Thyroid gland (tissue), 4 donors: ENCODE results near the gene CLMN. TPM values are rescaled to one million over a fixed set of nuclear protein-coding genes. Genes with fewer than 3 reads are reported as not detected.

Experiments used
- DNase-seq, 2 donors: peaks; one replicate each; pipeline ENCODE4 v3.0.0-alpha.2; 2019
- H3K27ac ChIP-seq, 3 donors: fragments of 200-600 bp; sonication (generic); 1 replicate in 2 of 3; 2 replicates in 1 of 3; pipeline ENCODE4 v1.5.1; 2016 to 2019; ENCODE audit warnings: mild to moderate bottlenecking in 1 of 3, moderate library complexity in 1 of 3
- H3K27me3 ChIP-seq: fragments of 200-600 bp; sonication (generic); one replicate; pipeline ENCODE4 v1.5.1; 2019
- H3K36me3 ChIP-seq, 2 donors: fragments of 200-600 bp; sonication (generic); one replicate each; pipeline ENCODE4 v1.5.1; 2016 to 2019
- H3K4me1 ChIP-seq, 2 donors: fragments of 200-600 bp; sonication (generic); one replicate each; pipeline ENCODE4 v1.5.1; 2017 to 2019
- H3K4me3 ChIP-seq, 3 donors: fragments of 200-600 bp; sonication (generic); replicated peaks in 1 of 3; 1 replicate in 2 of 3; 2 replicates in 1 of 3; pipeline ENCODE4 v1.5.1; 2016; ENCODE audit warnings: mild to moderate bottlenecking in 1 of 3
- H3K9me3 ChIP-seq: fragments of 200-600 bp; sonication (generic); one replicate; pipeline ENCODE4 v1.5.1; 2017
- POLR2A ChIP-seq, 2 donors: fragments of 450-650 bp; IDR thresholded peaks; one replicate each; pipeline ENCODE4 v1.6.1; 2017; ENCODE audit warnings: antibody characterized with exemption in 2 of 2, mild to moderate bottlenecking in 2 of 2, moderate library complexity in 1 of 2
- WGBS, 2 donors: methylation state at CpG; one replicate each; pipeline ENCODE4 v1.1.5; 2017; 5-methylcytosine and 5-hydroxymethylcytosine counted together
- intact Hi-C: fragments of 100-400 bp; cut with DNase I; formaldehyde crosslinking; loops from one replicate; pipeline ENCODE4 v1.15.1; 2023
- total RNA-seq, 4 donors: library from RNA; depleted of rRNA; stranded (reverse); fragments of >200 nt; gene quantifications; one replicate each; pipeline ENCODE4 v1.2.3, GENCODE V29; 2016
- TF ChIP-seq, protein P1 (sequence below), 6 experiments: fragments of 200-600 bp in 3 of 6; fragments of 450-650 bp in 3 of 6; sonication (generic) in 3 of 6; IDR thresholded peaks; one replicate each; pipeline ENCODE4 v1.5.1; 2016 to 2019; ENCODE audit warnings: antibody characterized with exemption in 6 of 6, mild to moderate bottlenecking in 2 of 6, inconsistent platforms in 1 of 6, moderate library complexity in 1 of 6

The CLMN gene
- total RNA-seq, 4 donors from 2014 or later = 15.3 to 29.9 (median 17.8) TPM

DNA sequence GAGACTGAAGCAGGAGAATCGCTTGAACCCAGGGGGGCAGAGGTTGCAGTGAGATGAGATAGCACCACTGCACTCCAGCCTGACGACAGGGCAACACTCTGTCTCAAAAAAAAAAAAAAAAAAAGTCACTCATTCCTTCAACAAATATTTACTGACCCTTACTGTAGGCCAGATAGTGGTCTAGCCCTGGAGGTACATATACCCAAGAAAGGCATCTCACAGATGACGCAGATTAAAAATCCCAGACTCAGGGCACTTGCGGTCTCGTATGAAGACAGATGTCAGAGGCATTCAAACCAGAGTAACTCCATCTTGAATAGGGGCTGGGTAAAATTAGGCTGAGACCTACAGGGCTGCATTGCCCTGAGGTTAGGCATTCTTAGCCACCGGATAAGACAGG is 44.8 kb downstream of the CLMN start:
- Histone ChIP-seq H3K27ac (no peak overlapping the region), H3K9me3 (no peaks in the 10 kb centered on the region), H3K4me3 (no peak overlapping the region), H3K27me3 (no peaks in the 10 kb centered on the region), H3K36me3 (no peaks in the 10 kb centered on the region), H3K4me1 (no peaks in the 10 kb centered on the region)
- intact Hi-C loops = no loop called here
- 93 to 95% methylated on average over 6 of the region's 6 CpGs for WGBS, 2 donors
- TF ChIP-seq, protein P1, sequence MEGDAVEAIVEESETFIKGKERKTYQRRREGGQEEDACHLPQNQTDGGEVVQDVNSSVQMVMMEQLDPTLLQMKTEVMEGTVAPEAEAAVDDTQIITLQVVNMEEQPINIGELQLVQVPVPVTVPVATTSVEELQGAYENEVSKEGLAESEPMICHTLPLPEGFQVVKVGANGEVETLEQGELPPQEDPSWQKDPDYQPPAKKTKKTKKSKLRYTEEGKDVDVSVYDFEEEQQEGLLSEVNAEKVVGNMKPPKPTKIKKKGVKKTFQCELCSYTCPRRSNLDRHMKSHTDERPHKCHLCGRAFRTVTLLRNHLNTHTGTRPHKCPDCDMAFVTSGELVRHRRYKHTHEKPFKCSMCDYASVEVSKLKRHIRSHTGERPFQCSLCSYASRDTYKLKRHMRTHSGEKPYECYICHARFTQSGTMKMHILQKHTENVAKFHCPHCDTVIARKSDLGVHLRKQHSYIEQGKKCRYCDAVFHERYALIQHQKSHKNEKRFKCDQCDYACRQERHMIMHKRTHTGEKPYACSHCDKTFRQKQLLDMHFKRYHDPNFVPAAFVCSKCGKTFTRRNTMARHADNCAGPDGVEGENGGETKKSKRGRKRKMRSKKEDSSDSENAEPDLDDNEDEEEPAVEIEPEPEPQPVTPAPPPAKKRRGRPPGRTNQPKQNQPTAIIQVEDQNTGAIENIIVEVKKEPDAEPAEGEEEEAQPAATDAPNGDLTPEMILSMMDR (IDR thresholded peaks at IDR 0.05) = no peak
- no peak for TF ChIP-seq POLR2A (IDR thresholded peaks at IDR 0.05)
- no peak for DNase-seq

DNA sequence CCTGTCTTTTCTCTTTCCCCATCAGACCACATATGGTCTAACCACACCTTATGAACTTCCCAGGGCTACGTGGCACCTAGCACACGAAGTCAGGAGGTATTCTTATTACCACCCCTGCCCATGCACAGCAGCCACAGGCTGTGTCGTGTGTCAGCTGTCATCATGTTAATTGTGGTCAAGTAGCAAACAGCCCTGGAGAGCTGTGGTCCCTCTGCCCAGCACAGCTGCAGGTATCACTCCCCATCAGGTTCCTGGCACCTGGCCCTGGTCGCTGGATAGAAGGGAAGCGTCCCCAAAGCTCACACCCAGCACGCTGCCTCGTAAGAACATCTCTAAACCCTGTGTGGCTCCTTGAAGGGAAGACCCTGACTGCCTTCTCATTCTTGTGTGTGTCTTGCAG is 45.4 kb downstream of the CLMN start:
- Histone ChIP-seq H3K9me3 (no peaks in the 10 kb centered on the region), H3K4me3 (no peak overlapping the region), H3K4me1 (no peaks in the 10 kb centered on the region), H3K27me3 (no peaks in the 10 kb centered on the region), H3K27ac (no peak overlapping the region), H3K36me3 (no peaks in the 10 kb centered on the region)
- 93 to 98% methylated on average over 5 to 7 of the region's 7 CpGs for WGBS, 2 donors
- intact Hi-C loops = no loop called here
- no peak for DNase-seq
- TF ChIP-seq, protein P1 (IDR thresholded peaks at IDR 0.05) = no peak
- no peak for TF ChIP-seq POLR2A (IDR thresholded peaks at IDR 0.05)

DNA sequence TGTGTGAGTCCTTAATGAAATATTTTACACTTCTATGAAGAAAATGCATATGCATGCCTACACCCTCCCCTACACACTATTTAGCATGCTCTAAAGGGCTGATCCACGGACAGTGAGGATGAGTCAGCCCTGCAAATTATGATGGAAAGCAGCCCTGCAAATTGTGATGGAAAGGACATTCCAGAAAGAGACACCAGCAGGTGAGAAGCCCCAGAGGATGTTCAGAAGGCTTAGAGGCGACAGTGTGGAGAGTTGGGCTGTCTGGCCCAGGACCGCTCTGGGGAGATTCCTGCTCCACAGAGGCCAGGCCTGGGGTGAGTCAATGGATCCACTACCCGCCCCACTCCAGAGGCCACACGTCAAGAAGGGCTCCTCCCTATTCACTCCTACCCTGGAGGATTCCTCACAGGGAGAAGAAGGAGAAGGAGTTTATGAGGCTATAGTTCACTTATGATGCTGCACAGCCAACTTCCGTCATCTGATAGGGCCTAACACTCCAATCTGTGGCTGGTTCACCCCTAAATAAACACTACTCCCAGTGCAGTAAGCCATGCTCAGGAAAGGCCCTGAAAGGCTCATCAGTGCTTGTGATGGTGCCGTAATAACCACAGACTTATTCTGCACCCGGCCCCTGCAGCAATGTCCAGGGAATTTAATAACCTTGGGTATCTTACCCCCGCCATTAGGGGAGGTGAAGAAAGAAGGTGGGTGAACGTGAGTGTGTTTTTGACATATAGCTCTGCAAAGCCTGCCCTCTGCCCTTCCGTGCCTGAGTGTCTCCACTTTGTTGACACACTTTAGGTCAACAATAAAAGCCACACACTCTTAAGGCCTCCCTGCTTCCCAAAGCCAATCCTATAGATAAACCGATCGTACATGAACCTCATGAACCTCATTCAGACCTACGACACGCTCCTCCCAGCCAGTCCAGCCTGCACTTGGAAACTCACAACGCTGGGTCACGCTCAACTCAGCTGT is 46.4 kb downstream of the CLMN start:
- no peak for DNase-seq
- no peaks in the 10 kb centered on the region for H3K4me1 ChIP-seq
- intact Hi-C loops = no loop called here

DNA sequence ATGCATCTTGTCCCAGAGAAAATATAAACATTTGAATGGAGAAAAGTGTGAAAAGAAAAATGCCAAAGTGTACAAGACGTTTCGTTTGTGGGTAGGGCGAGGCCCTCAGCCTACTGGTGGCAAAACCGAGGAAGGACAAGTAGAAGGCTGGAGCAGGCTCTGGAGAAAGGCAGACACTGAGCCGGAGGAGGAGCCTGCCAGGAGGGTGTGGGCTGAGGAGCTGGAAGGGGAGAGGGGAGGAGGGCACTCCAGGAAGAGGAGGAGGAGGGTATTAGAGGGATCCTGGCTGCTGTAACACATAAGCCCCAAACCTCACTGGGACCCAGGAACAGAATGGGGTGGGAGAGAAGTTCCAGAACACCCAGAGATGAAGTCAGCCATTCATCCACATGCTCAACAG is 47.7 kb downstream of the CLMN start:
- Histone ChIP-seq H3K27me3 (no peaks in the 10 kb centered on the region), H3K27ac (no peak overlapping the region), H3K9me3 (no peaks in the 10 kb centered on the region), H3K4me1 (no peaks in the 10 kb centered on the region), H3K36me3 (no peaks in the 10 kb centered on the region), H3K4me3 (no peak overlapping the region)
- TF ChIP-seq, protein P1 (IDR thresholded peaks at IDR 0.05) = no peak
- TF ChIP-seq POLR2A (IDR thresholded peaks at IDR 0.05) = no peak
- WGBS, 2 donors = 85 to 89% methylated on average over 5 of the region's 5 CpGs
- intact Hi-C loops = no loop called here
- no peak for DNase-seq

More for the DNA sequence above, 46.4 kb downstream of the CLMN start:
- no peaks in the 10 kb centered on the region for H3K9me3 ChIP-seq
- no peaks in the 10 kb centered on the region for H3K27me3 ChIP-seq
- H3K36me3 ChIP-seq = no peaks in the 10 kb centered on the region
- TF ChIP-seq POLR2A (IDR thresholded peaks at IDR 0.05) = no peak
- TF ChIP-seq, protein P1 (IDR thresholded peaks at IDR 0.05) = no peak
- WGBS, 2 donors = 90 to 91% methylated on average over 16 to 17 of the region's 17 CpGs
- H3K27ac ChIP-seq = no peak overlapping the region
- no peak overlapping the region for H3K4me3 ChIP-seq

DNA sequence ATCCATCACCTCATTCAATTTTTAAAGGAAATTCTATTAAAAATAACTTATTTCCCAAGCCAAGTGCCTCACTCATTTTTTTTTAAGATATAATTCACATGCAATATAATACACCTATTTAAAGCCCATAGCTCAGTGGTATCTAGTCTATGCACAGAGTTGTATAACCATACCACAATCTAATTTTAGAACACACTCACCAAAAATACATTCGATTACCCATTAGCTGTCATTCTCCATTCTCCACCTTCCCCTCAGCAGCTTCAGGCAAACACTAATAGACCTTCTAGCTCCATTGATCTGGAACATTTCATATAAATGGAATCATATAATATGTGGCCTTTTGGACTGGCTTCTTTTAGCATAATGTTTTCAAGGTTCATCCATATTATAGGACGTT is 49.5 kb downstream of the CLMN start:
- intact Hi-C loops = no loop called here
- Histone ChIP-seq H3K27ac (no peak overlapping the region), H3K4me1 (peaks cover 10% of the 10 kb centered on the region in 2 donors), H3K9me3 (no peaks in the 10 kb centered on the region), H3K4me3 (no peak overlapping the region), H3K27me3 (no peaks in the 10 kb centered on the region), H3K36me3 (no peaks in the 10 kb centered on the region)
- DNase-seq = no peak
- TF ChIP-seq POLR2A (IDR thresholded peaks at IDR 0.05) = no peak
- TF ChIP-seq, protein P1 (IDR thresholded peaks at IDR 0.05) = no peak
- WGBS, 2 donors = 85 to 89% methylated on average over 2 of the region's 2 CpGs
